MM.1S (cell line): Measurements from ENCODE around the gene STIM1.

Experiments used
- DNase-seq: peaks from one replicate; pipeline ENCODE4 v3.0.0-alpha.2; 2015
- H2AFZ ChIP-seq: fragments of 300-600 bp; sonication (generic); 2 replicates; pipeline ENCODE4 v1.6.0; 2016; ENCODE audit warnings: antibody characterized with exemption, low read length
- H3F3A ChIP-seq: fragments of 300-600 bp; sonication (generic); 2 replicates; pipeline ENCODE4 v1.6.1; 2016; ENCODE audit warnings: mild to moderate bottlenecking, antibody characterized with exemption, low read length, moderate library complexity, mixed read lengths; ENCODE audit not compliant: insufficient read depth
- H3K27ac ChIP-seq: fragments of 300-600 bp; sonication (generic); 2 replicates; pipeline ENCODE4 v1.5.1; 2016; ENCODE audit warnings: mild to moderate bottlenecking, low read length
- H3K27me3 ChIP-seq: fragments of 300-600 bp; sonication (generic); replicated peaks from 2 replicates; pipeline ENCODE4 v1.6.0; 2016; ENCODE audit warnings: low read length; ENCODE audit not compliant: insufficient read depth
- H3K36me3 ChIP-seq: fragments of 300-600 bp; sonication (generic); replicated peaks from 2 replicates; pipeline ENCODE4 v1.6.1; 2016; ENCODE audit warnings: mild to moderate bottlenecking, low read length, mixed read lengths; ENCODE audit not compliant: insufficient read depth
- H3K4me1 ChIP-seq: fragments of 300-600 bp; sonication (generic); 2 replicates; pipeline ENCODE4 v1.6.1; 2016; ENCODE audit warnings: low read length, mixed read lengths
- H3K4me2 ChIP-seq: fragments of 300-600 bp; sonication (generic); 2 replicates; pipeline ENCODE4 v1.6.0; 2016; ENCODE audit warnings: low read depth, low read length
- H3K4me3 ChIP-seq: fragments of 300-600 bp; sonication (generic); 2 replicates; pipeline ENCODE4 v1.5.1; 2016; ENCODE audit warnings: low read length, mixed read lengths
- H3K79me2 ChIP-seq: fragments of 300-600 bp; sonication (generic); 2 replicates; pipeline ENCODE4 v1.6.1; 2016; ENCODE audit warnings: mixed run types, low read length, mixed read lengths
- H3K9ac ChIP-seq: fragments of 300-600 bp; sonication (generic); 2 replicates; pipeline ENCODE4 v1.6.1; 2016; ENCODE audit warnings: low read length, mixed read lengths
- H3K9me2 ChIP-seq: fragments of 300-600 bp; sonication (generic); replicated peaks from 2 replicates; pipeline ENCODE4 v1.6.1; 2016; ENCODE audit warnings: mild to moderate bottlenecking, low read length, mixed read lengths; ENCODE audit not compliant: insufficient read depth
- H3K9me3 ChIP-seq: fragments of 300-600 bp; sonication (generic); replicated peaks from 2 replicates; pipeline ENCODE4 v1.6.1; 2016; ENCODE audit warnings: mild to moderate bottlenecking, low read length, mixed read lengths; ENCODE audit not compliant: insufficient read depth
- H4K20me1 ChIP-seq: fragments of 300-600 bp; sonication (generic); 2 replicates; pipeline ENCODE4 v1.6.1; 2016; ENCODE audit warnings: mild to moderate bottlenecking, low read length, moderate library complexity, mixed read lengths; ENCODE audit not compliant: insufficient read depth
- CTCF ChIP-seq: fragments of 300-600 bp; sonication (generic); IDR thresholded peaks from 2 replicates; pipeline ENCODE4 v1.5.1; 2016; ENCODE audit warnings: antibody characterized with exemption, low read length, mixed read lengths
- EZH2 ChIP-seq: fragments of 300-600 bp; sonication (generic); optimal IDR thresholded peaks from 2 replicates; pipeline ENCODE3; 2017; ENCODE audit warnings: low read depth, mild to moderate bottlenecking, antibody characterized with exemption, low read length, mixed read lengths
- EZH2phosphoT487 ChIP-seq: fragments of 300-600 bp; sonication (generic); IDR thresholded peaks from 2 replicates; pipeline ENCODE4 v1.6.1; 2018; ENCODE audit warnings: antibody characterized with exemption, low read length

STIM1 gene

GRCh38 chr11:3833449-3833848 is 22.0 kb upstream of the STIM1 start:
- no peak overlapping the region for H3K4me2 ChIP-seq
- peaks cover 15% of the 10 kb centered on the region for H3K4me1 ChIP-seq
- no peaks in the 10 kb centered on the region for H3K27me3 ChIP-seq
- H3K9me2 ChIP-seq, result no peaks in the 10 kb centered on the region
- H3K36me3 ChIP-seq, result peaks cover 4% of the 10 kb centered on the region; the same call in 1 of the 2 replicates
- no peaks in the 10 kb centered on the region for H3K9me3 ChIP-seq
- DNase-seq, result no peak
- H2AFZ ChIP-seq, result no peak overlapping the region
- no peak for TF ChIP-seq EZH2
- TF ChIP-seq CTCF, result no peak
- H3K9ac ChIP-seq, result no peak overlapping the region
- peaks cover 86% of the 10 kb centered on the region for H3K79me2 ChIP-seq
- no peaks in the 10 kb centered on the region for H3F3A ChIP-seq
- 0 out of 2 replicates have a peak, but pooled peaks cover 10% of the 10 kb centered on the region for H4K20me1 ChIP-seq
- H3K27ac ChIP-seq, result no peak overlapping the region
- H3K4me3 ChIP-seq, result no peak overlapping the region

- H3K9me3 ChIP-seq, result no peaks in the 10 kb centered on the region
- H3F3A ChIP-seq, result no peaks in the 10 kb centered on the region
- TF ChIP-seq EZH2, result no peak
- no peak for TF ChIP-seq EZH2phosphoT487
- no peak for TF ChIP-seq CTCF
- no peak overlapping the region for H2AFZ ChIP-seq
- no peak overlapping the region for H3K4me3 ChIP-seq
- peaks cover 94% of the 10 kb centered on the region for H3K79me2 ChIP-seq
- no peak overlapping the region for H3K4me2 ChIP-seq
- no peak for DNase-seq
- no peak overlapping the region for H3K27ac ChIP-seq
- H3K27me3 ChIP-seq, result no peaks in the 10 kb centered on the region
- no peaks in the 10 kb centered on the region for H3K9me2 ChIP-seq
- H3K36me3 ChIP-seq, result peaks cover 4% of the 10 kb centered on the region; the same call in 1 of the 2 replicates
- H3K9ac ChIP-seq, result no peak overlapping the region
- H4K20me1 ChIP-seq, result 0 out of 2 replicates have a peak, but pooled peaks cover 10% of the 10 kb centered on the region
- peaks cover 22% of the 10 kb centered on the region for H3K4me1 ChIP-seq
These were observed 21.2 kb upstream of the STIM1 start for GRCh38 chr11:3834349-3834663.

- Histone ChIP-seq H3K27me3 (no peaks in the 10 kb centered on the region), H3K9me3 (no peaks in the 10 kb centered on the region), H3K27ac (no peak overlapping the region), H3K4me1 (peaks cover 27% of the 10 kb centered on the region), H3K4me3 (no peak overlapping the region), H3K36me3 (peaks cover 3% of the 10 kb centered on the region; the same call in 1 of the 2 replicates), H4K20me1 (0 out of 2 replicates have a peak, but pooled peaks cover 10% of the 10 kb centered on the region), H2AFZ (no peak overlapping the region), H3F3A (no peaks in the 10 kb centered on the region), H3K79me2 (peaks cover 99% of the 10 kb centered on the region), H3K9ac (no peak overlapping the region), H3K9me2 (no peaks in the 10 kb centered on the region), H3K4me2 (no peak overlapping the region)
- TF ChIP-seq CTCF, result no peak
- TF ChIP-seq EZH2, result no peak
- TF ChIP-seq EZH2phosphoT487, result no peak
- DNase-seq, result no peak
These were observed 20.6 kb upstream of the STIM1 start for GRCh38 chr11:3834664-3835461.
